NCI-H526 treated with DMSO at 0.1 percent for 48 hours (cell line): ENCODE measurements around the gene KLHL12.
"Not testable (repeated sequence)": the region's sequence is repeated elsewhere in the genome, so short reads cannot be mapped to it uniquely, and the experiment has no call there.

Experiments used
- DNase-seq: peaks from one replicate; lab custom pipeline; 2025; lab: John Stamatoyannopoulos, UW

KLHL12 gene

GRCh38 chr1:202951437-202951836, 24.4 kb upstream of the KLHL12 start:
- DNase-seq = no peak

GRCh38 chr1:202945483-202945882, 18.4 kb upstream of the KLHL12 start:
- DNase-seq = no peak

DNA sequence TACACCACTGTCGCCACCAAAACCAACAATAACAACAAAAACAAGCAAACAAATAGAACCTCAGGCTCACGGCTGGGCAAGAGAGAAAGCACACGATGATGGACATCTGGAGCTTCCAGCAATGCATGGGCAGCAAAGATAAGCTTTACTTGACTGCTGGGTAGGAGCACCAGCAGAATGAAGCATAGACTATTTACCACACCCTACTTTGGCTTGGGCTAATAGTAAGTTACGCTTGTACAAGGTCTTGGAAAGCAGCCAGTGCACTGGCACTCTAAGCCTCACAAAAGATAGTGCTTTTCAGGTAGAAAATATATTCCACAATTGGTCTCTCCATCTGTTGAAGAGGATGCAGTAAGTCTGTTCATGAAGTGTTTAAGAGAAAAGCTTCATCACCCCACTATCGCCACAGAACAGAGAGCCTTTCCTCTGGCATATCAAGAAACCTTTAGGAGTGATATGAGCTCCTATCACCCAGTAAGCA, 17.4 kb upstream of the KLHL12 start:
- no peak for DNase-seq

DNA sequence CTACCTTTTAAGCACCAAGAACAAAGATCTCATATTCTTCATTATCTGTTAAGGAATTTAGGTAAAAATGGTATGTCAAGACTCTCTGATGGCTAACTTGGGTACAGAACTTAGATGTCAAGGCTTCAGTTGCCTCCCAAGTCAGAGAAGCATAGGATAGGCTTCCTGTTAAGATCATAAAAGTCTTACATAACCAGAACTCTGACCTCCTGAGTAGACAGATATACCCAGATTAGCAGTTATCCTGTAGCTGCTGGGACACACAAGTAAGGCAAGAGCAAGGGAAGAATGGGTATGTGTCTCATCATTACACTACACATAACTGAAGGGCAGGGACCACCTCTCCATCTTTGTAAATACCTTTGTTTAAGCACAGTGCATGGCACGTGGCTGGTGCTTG, 15.4 kb upstream of the KLHL12 start:
- DNase-seq = no peak

DNA sequence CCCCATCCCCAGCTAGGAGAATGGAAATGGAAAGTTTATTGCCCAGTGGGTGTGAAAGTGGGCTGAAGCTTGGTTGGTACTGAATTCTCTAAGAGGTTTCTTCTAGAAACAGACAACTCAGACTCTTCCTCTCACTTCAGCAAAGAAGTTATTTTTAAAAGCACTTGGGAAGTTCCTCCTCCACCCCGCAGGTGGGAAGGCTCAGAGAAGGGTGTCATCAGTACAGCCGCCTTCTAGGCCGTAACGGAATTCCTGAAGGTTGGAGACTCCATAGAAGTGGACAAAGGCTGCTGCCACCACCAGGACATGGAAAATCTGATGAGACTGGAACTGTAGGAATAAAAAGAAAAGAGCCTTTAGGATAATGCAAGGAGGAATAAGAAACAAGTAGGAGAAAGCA, 14.3 kb upstream of the KLHL12 start:
- DNase-seq = no peak

DNA sequence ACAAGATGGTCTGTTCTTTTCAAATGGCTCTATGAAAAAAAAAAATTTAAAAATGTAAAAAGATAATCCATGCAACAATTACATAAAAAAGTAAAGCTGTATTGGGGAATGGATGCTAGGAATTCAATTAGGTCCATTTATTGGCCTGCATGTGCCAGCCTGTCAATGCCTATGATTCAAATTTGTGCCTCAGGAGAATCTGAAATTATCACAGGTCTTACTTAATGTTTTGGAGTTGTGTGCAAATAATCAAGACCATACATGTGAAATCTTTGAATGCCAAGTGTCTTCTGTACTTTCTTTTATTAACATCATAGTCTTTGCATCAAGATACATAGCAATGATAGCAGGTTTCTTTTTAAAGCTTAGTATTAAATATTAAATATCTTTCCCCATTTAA, 13.5 kb upstream of the KLHL12 start:
- no peak for DNase-seq

DNA sequence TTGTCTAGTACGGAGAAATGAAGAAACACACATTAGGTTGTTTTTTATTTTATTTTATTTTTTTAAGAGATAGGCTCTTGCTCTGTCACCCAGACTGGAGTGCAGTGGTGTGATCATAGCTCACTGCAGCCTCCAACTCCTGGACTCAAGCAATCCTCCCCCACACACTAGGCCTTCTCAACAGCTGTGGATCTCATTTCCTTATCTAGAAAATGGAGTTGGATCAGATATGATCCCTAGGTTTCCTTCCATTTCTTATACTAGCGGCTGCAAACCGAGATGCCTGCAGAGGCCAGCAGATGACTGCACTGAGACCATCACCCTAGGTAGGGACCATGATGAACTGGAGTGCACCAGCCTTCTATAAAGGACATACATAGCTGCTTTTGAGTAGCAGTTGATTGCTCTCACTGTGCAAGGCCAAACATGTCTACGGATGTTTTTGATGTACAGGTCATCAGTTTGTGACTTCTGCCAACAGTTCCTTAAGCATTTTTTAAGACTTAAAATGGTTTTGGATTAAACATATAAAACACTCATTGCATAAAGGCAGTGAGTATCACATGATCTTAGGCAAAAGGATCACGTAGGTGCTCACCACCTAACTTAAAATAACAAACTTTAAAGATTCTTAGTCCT, 11.4 kb upstream of the KLHL12 start:
- no peak for DNase-seq

DNA sequence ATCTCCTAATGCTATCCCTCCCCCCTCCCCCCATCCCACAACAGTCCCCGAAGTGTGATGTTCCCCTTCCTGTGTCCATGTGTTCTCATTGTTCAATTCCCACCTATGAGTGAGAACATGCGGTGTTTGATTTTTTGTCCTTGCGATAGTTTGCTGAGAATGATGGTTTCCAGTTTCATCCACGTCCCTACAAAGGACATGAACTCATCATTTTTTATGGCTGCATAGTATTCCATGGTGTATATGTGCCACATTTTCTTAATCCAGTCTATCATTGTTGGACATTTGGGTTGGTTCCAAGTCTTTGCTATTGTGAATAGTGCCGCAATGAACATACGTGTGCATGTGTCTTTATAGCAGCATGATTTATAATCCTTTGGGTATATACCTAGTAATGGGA, 9.4 kb upstream of the KLHL12 start:
- not testable (repeated sequence) for DNase-seq

- no peak for DNase-seq
Measured at GRCh38 chr1:202935844-202936243, 8.8 kb upstream of the KLHL12 start.

- DNase-seq = no peak
Measured at GRCh38 chr1:202934755-202935154, 7.7 kb upstream of the KLHL12 start.

- DNase-seq = no peak
Measured at GRCh38 chr1:202932476-202932875, 5.4 kb upstream of the KLHL12 start.

DNA sequence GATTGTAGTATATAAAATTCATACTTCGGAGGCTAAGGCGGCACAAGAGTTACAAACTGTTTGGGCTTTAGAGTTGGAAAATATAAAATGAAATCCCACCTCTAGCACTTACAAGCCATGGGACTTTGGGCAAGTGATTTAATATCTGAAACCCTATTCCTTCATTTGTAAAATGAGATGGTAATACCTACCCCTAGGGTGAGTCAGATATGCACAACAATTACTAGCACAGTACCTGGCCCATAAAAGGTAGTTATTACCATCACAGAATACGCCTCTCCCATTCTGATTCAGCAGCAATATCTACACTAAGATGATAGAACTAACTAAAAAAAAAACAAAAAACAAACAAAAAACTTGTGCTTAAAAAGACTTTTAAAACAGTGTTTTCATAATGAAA, 3.5 kb downstream of the KLHL12 start:
- no peak for DNase-seq

DNA sequence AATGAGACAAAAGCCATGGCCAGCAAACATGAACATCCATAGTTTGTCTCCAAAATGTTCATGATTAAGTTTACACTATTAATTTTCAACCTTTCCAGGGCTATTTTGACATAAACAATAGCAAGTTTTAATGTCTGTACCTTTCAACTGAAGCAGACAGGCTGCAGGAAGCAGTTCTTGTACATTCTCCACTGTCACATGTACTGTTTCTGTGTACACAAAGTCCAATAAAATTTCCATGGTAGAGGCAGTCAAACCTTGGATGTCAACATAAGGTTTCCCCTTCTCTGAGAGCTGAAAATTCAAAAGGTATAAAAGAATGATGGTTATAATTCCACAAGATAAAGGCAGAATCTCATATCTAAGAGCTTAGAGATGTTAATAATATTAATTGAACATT, 7.4 kb downstream of the KLHL12 start:
- DNase-seq = no peak

DNA sequence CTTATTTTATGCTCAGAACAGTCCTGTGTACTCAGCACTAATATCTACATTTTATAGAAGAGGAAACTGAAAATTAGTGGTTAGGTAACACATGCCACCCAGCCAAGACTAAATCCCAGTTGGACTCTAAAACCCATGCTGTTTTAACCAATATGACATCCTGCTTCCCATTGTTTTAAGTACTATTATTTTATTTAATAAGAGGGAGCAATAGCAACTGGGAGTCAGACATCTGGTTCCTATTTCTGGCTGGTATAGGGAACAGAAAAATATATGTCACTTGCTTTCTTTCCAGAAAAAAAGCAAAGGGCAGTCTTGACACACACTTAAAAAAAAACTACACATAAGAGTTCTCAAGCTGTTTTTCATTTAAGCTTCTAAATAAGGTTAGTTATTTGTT, 11.9 kb downstream of the KLHL12 start:
- no peak for DNase-seq

DNA sequence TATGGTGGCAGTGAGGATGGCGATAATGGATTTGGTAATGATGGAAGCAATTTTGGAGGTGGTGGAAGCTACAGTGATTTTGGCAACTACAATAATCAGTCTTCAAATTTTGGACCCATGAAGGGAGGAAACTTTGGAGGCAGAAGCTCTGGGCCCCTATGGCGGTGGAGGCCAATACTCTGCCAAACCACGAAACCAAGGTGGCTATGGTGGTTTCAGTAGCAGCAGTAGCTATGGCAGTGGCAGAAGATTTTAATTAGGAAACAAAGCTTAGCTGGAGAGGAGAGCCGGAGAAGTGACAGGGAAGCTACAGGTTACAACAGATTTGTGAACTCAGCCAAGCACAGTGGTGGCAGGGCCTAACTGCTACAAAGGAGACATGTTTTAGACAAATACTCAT, 14.6 kb downstream of the KLHL12 start:
- not testable (repeated sequence) for DNase-seq

DNA sequence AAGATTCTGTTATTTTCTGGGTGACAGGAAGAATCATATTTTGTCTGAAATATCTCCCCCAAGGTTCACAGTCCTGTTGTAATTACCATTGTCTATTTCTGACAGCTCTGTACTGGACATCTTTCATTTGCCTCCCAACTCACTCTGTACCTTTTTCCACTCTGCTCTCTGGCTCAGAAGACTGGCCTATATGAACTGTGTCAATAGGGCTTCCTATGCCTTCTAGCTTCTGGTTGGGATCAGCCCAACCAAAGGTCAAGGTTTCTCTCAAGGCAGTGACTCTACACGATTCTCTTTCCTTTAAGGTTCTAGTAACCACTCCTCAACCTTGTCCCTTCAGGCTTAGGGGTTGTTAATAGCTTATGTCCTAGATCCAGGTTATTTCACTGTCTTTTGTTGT, 17.5 kb downstream of the KLHL12 start:
- no peak for DNase-seq

DNA sequence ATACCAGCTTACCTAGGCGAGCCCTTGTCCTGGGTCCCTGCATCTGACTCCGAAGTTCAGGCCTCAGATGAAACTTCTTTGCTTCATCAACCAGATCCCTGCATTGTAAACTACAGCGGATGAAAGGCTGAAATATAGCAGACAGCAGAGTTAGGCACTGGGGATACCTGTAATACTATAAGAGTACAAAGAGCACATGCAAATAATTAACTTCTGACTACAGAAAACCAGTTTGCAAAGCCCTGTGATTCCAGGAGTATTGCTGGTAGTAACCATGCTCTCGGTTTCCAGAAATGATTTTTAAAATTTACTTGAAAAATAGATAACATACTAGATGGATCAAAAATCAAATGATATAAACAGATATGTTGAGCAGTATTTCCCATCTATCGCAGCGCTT, 18.0 kb downstream of the KLHL12 start:
- DNase-seq = no peak

- DNase-seq = no peak
Measured at GRCh38 chr1:202905331-202905730, 21.7 kb downstream of the KLHL12 start.

DNA sequence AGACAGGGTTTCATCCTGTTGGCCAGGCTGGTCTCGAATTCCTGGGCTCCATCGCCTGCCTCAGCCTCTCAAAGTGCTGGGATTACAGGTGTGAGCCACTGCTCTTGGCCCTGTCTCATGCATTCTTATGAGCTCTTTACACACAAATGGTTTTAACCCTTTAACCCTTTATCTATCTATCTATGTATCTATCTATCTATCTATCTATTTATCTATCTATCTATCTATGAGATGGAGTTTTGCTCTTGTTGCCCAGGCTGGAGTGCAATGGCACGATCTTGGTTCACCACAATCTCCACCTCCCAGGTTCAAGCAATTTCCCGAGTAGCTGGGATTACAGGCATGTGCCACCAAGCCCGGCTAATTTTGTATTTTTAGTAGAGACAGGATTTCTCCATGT, 23.2 kb downstream of the KLHL12 start:
- DNase-seq = not testable (repeated sequence)

- no peak for DNase-seq
Measured at GRCh38 chr1:202901555-202901954, 25.5 kb downstream of the KLHL12 start.

DNA sequence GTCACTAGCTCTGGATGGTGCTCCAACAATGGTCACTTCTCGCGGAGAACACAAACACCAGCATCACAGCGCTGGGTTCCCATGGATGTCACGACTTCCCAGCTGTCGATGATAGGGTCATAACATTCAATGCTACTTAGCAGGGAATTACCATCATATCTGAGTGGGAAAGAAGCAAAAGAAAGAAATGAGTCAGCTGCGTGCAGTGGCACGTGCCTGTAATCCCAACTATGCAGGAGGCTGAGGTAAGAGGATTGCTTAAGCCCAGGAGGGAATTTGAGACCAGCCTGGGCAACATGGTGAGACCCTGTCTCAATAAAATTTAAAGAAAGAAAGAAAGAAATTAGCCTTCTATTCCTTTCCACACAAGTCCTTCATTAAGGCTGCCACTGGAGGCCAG, 34.5 kb downstream of the KLHL12 start:
- no peak for DNase-seq

GRCh38 chr1:202890392-202890791, 36.6 kb downstream of the KLHL12 start:
- no peak for DNase-seq

DNA sequence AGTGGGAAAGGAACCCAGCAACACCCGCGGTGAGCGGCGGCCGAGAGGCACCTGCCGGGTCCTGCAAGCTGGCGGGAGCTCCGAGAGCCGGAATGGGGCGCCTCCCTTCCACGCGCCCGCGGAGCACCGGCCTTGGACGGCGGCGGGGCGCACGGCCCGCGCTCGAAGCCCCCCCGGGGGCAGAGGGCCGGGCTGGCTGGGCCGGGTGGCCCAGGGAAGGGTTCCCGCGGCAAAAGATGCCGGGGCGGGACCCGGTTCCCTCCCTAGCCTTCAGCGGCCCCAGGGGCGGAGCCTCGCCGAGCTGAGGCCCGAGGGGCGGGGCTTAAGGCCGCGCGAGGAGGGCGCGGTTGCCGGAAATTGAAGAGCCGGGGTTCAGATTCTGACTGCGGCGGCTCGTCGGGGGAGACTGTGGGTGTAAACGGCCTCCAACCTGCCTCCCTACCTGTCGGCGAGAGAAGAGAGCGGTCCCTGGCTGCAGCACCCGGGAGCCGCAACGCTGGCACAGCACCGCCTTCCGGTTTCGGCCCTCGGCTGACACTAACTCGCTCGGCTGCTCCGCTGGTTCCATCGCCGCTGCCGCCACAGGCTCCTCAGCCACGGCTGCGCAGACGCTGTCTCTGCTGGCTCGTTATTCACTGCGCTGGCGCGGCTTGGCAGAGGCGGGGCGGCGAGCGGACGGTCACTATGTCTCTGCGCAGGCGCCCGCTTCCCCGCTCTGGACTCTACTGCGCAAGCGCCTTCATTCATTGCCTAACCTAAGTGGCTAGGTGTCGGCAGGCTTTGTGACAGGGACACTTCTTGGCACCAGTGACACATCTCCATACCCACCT, 38.3 kb downstream of the KLHL12 start, which contains the start of gene RABIF:
Gene RABIF (minus strand): TSS at position 619 of the 830 bp plus-strand sequence. CDS start 51 bp downstream, at position 568.
- peak; percentile 86 for DNase-seq

DNA sequence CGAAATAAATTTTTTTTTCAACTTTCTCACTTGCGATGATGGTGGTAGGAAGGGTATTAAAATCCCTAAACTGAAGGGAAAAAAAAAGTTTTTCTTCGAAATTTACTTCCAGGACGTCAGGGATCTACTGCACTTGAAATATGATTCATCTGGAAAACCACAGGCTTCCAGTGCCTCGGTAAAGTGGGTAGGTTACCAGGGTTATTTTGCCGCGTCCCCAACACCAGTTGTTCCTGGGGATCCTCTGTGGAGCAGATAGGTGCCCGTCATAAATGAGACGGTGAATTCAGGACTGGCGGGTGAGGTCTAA, 38.9 kb downstream of the KLHL12 start:
- DNase-seq = no peak
